Kidney epithelial cell (primary cell): ENCODE results near the gene SEC14L6. TPM values are rescaled to one million over a fixed set of nuclear protein-coding genes. Genes with fewer than 3 reads are reported as not detected.
A peak's percentile ranks its signal among the peaks of the same experiment; 100 is the strongest.

Experiments used
- DNase-seq: peaks from one replicate; pipeline ENCODE4 v3.0.0-alpha.2; 2010; ENCODE audit warnings: low read depth
- H3K27me3 ChIP-seq: 2 replicates; pipeline ENCODE4 v1.6.0; 2011; ENCODE audit warnings: low read length; ENCODE audit not compliant: control insufficient read depth, insufficient read depth
- H3K36me3 ChIP-seq: 2 replicates; pipeline ENCODE4 v1.5.1; 2011; ENCODE audit warnings: low read length; ENCODE audit not compliant: control insufficient read depth, insufficient read depth
- H3K4me3 ChIP-seq: 2 replicates; pipeline ENCODE4 v1.5.1; 2011; ENCODE audit warnings: low read depth, mild to moderate bottlenecking, control low read depth, low read length
- CTCF ChIP-seq: IDR thresholded peaks from 2 replicates; pipeline ENCODE4 v1.5.1; 2011; ENCODE audit warnings: mild to moderate bottlenecking, moderate library complexity, low read length, control low read depth, inconsistent platforms; ENCODE audit not compliant: insufficient read depth, poor library complexity, severe bottlenecking
- total RNA-seq: library from RNA; depleted of rRNA; stranded (reverse); fragments of >200 nt; gene quantifications from 2 replicates; pipeline ENCODE4 v1.2.3, GENCODE V29; 2015

Gene SEC14L6
- total RNA-seq, 1 donor from 2014 or later = 3.7 TPM

- no peak for TF ChIP-seq CTCF
- H3K27me3 ChIP-seq = no peaks in the 10 kb centered on the region
- H3K36me3 ChIP-seq = peaks cover 1% of the 10 kb centered on the region
- no peak for DNase-seq
- H3K4me3 ChIP-seq = no peak overlapping the region
Observed at GRCh38 chr22:30574997-30575671, 28.6 kb upstream of the SEC14L6 start.

- Histone ChIP-seq H3K4me3 (peak within 1 kb of the TSS; percentile 50), H3K27me3 (no peaks in the 10 kb centered on the region), H3K36me3 (peaks cover 1% of the 10 kb centered on the region)
- no peak for TF ChIP-seq CTCF
- no peak for DNase-seq
Observed at GRCh38 chr22:30574095-30574981, 27.8 kb upstream of the SEC14L6 start, which contains the start of gene GAL3ST1. Gene GAL3ST1, minus strand, starts transcription at chr22:30574665. Its CDS starts 17,273 bp downstream, at chr22:30557392.

GRCh38 chr22:30573594-30574094, 27.1 kb upstream of the SEC14L6 start:
- TF ChIP-seq CTCF = no peak
- peaks cover 1% of the 10 kb centered on the region for H3K36me3 ChIP-seq
- no peak for DNase-seq
- no peaks in the 10 kb centered on the region for H3K27me3 ChIP-seq
- H3K4me3 ChIP-seq = peak overlapping the region; percentile 50

- no peak for TF ChIP-seq CTCF
- Histone ChIP-seq H3K36me3 (peaks cover 1% of the 10 kb centered on the region), H3K27me3 (no peaks in the 10 kb centered on the region), H3K4me3 (no peak overlapping the region)
- no peak for DNase-seq
Observed at GRCh38 chr22:30572840-30573593, 26.5 kb upstream of the SEC14L6 start.

GRCh38 chr22:30572210-30572609, 25.7 kb upstream of the SEC14L6 start:
- no peak for TF ChIP-seq CTCF
- DNase-seq = no peak
- Histone ChIP-seq H3K36me3 (peaks cover 1% of the 10 kb centered on the region), H3K27me3 (no peaks in the 10 kb centered on the region), H3K4me3 (no peak overlapping the region)
